Gastrocnemius medialis (tissue), 4 donors: ENCODE measurements around the gene TENM3.

Experiments used
- POLR2A ChIP-seq, 2 donors: fragments of 450-650 bp; IDR thresholded peaks; one replicate each; pipeline ENCODE4 v1.6.1; 2017; ENCODE audit warnings: antibody characterized with exemption in 2 of 2, mild to moderate bottlenecking in 2 of 2, moderate library complexity in 2 of 2
- TF ChIP-seq, protein P1 (sequence below), 5 experiments: fragments of 450-650 bp in 3 of 5; fragments of 200-600 bp in 2 of 5; sonication (generic) in 2 of 5; IDR thresholded peaks in 4 of 5; conservative IDR thresholded peaks in 1 of 5; 1 replicate in 4 of 5; 2 replicates in 1 of 5; pipeline ENCODE4 v1.5.1; 2016 to 2019; ENCODE audit warnings: antibody characterized with exemption in 5 of 5, mild to moderate bottlenecking in 3 of 5, moderate library complexity in 3 of 5

DNA sequence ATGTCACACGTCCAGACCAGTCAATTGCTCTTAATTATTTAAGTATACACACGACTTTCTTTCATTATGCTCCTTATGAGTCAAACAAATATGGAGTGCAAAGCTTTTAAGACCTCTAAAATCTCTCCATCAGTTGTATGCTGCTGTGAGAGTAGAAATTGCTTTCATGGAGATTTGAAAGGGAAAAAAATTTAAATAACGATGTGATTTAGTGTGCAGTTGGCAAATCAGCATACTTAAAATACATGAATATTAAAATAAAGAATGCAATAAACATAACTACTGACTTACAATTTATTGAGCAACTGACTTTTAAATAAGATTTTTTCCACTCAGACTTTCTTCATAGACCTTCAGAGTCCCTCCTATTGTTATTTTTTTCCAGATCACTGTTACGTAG, 9.0 kb downstream of the TENM3 start:
- TF ChIP-seq POLR2A (IDR thresholded peaks at IDR 0.05), result no peak
- TF ChIP-seq, protein P1, sequence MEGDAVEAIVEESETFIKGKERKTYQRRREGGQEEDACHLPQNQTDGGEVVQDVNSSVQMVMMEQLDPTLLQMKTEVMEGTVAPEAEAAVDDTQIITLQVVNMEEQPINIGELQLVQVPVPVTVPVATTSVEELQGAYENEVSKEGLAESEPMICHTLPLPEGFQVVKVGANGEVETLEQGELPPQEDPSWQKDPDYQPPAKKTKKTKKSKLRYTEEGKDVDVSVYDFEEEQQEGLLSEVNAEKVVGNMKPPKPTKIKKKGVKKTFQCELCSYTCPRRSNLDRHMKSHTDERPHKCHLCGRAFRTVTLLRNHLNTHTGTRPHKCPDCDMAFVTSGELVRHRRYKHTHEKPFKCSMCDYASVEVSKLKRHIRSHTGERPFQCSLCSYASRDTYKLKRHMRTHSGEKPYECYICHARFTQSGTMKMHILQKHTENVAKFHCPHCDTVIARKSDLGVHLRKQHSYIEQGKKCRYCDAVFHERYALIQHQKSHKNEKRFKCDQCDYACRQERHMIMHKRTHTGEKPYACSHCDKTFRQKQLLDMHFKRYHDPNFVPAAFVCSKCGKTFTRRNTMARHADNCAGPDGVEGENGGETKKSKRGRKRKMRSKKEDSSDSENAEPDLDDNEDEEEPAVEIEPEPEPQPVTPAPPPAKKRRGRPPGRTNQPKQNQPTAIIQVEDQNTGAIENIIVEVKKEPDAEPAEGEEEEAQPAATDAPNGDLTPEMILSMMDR (IDR thresholded peaks at IDR 0.05 in 4 of 5, conservative IDR thresholded peaks at IDR 0.05 in 1 of 5), result no peak
